ENCODE data around the gene KHDC1L. TPM values are rescaled to one million over a fixed set of nuclear protein-coding genes. Genes with fewer than 3 reads are reported as not detected.

KHDC1L gene
- total RNA-seq, 1 experiment from 2014 or later: 1.1 TPM

DNA sequence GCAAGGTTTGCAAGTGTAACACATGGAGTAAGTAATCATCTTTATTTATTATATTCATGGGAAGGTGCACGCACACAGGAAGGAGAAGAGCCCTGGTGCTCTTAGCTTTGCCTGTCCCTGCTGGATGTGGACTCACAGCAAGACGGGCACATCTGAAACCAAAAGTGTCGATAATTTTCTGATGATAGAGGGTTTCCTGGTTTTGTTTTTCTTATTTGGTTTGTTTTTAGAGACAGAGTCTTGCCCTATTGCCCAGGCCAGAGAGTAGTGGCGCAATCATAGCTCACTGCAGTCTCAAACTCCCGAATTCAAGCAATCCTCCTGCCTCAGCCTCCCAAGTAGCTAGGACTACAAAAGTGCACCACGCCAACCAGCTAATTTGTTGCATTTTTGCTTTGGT is 7.8 kb upstream of the KHDC1L start:
- Histone ChIP-seq H3K4me1 (replicated peaks; ENCODE audit: insufficient read depth) (peaks cover 4% of the 10 kb centered on the region; the same call in 1 of the 2 replicates), H2AFZ (no peak overlapping the region), H3K27ac (no peak overlapping the region), H3K27me3 (ENCODE audit: insufficient read depth, low read depth) (no peaks in the 10 kb centered on the region), H3K79me2 (ENCODE audit: low read depth) (no peaks in the 10 kb centered on the region), H3K9me3 (ENCODE audit: insufficient read depth, low read depth) (no peaks in the 10 kb centered on the region), H3K4me3 (no peak overlapping the region), H4K20me1 (ENCODE audit: insufficient read depth) (no peaks in the 10 kb centered on the region), H3K4me2 (no peak overlapping the region), H3K36me3 (ENCODE audit: low read depth) (no peaks in the 10 kb centered on the region), H3F3A (ENCODE audit: insufficient read depth, low read depth) (peaks cover 4% of the 10 kb centered on the region), H3K9me2 (ENCODE audit: insufficient read depth) (no peaks in the 10 kb centered on the region)
- CTCF ChIA-PET: no interaction called here
- no peak for DNase-seq
- no peak for TF ChIP-seq EZH2 (IDR thresholded peaks at IDR 0.05; ENCODE audit: low read depth)
- TF ChIP-seq, protein P1, sequence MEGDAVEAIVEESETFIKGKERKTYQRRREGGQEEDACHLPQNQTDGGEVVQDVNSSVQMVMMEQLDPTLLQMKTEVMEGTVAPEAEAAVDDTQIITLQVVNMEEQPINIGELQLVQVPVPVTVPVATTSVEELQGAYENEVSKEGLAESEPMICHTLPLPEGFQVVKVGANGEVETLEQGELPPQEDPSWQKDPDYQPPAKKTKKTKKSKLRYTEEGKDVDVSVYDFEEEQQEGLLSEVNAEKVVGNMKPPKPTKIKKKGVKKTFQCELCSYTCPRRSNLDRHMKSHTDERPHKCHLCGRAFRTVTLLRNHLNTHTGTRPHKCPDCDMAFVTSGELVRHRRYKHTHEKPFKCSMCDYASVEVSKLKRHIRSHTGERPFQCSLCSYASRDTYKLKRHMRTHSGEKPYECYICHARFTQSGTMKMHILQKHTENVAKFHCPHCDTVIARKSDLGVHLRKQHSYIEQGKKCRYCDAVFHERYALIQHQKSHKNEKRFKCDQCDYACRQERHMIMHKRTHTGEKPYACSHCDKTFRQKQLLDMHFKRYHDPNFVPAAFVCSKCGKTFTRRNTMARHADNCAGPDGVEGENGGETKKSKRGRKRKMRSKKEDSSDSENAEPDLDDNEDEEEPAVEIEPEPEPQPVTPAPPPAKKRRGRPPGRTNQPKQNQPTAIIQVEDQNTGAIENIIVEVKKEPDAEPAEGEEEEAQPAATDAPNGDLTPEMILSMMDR (conservative IDR thresholded peaks at IDR 0.05): no peak
- POLR2A ChIA-PET (ENCODE audit: unreplicated experiment): no interaction called here
- BruUV-seq (replicated peaks): no TSS peak
- intact Hi-C loops (cut with micrococcal nuclease; ENCODE audit: unreplicated experiment): no loop called here

DNA sequence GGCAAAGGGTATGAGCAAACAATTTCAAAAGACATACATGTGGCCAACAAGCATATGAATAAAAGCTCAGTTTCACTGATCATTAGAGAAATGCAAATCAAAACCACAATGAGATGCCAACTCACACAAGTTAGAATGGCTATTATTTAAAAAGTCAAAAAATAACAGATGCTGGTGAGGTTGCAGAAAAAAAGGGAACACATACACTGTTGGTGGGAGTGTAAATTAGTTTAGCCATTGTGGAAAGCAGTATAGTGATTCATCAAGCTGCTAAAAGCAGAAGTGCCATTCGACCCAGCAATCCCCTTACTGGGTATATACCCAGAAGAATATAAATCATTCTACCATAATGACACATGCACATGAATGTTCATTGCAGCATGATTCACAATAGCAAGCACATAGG is 6.7 kb upstream of the KHDC1L start:
- DNase-seq: no peak
- H3K36me3 ChIP-seq (ENCODE audit: low read depth): no peaks in the 10 kb centered on the region
- H4K20me1 ChIP-seq (ENCODE audit: insufficient read depth): no peaks in the 10 kb centered on the region
- H3F3A ChIP-seq (ENCODE audit: insufficient read depth, low read depth): peaks cover 4% of the 10 kb centered on the region
- no peaks in the 10 kb centered on the region for H3K9me2 ChIP-seq (ENCODE audit: insufficient read depth)
- H3K27ac ChIP-seq: no peak overlapping the region
- H3K27me3 ChIP-seq (ENCODE audit: insufficient read depth, low read depth): no peaks in the 10 kb centered on the region
- intact Hi-C loops (cut with micrococcal nuclease; ENCODE audit: unreplicated experiment): no loop called here
- no peaks in the 10 kb centered on the region for H3K9me3 ChIP-seq (ENCODE audit: insufficient read depth, low read depth)
- H2AFZ ChIP-seq: no peak overlapping the region
- H3K79me2 ChIP-seq (ENCODE audit: low read depth): no peaks in the 10 kb centered on the region
- H3K4me1 ChIP-seq (replicated peaks; ENCODE audit: insufficient read depth): peaks cover 4% of the 10 kb centered on the region; the same call in 1 of the 2 replicates
- H3K4me3 ChIP-seq: no peak overlapping the region
- TF ChIP-seq, protein P1 (conservative IDR thresholded peaks at IDR 0.05): no peak
- no TSS peak for BruUV-seq (replicated peaks)
- CTCF ChIA-PET: no interaction called here
- POLR2A ChIA-PET (ENCODE audit: unreplicated experiment): no interaction called here
- no peak overlapping the region for H3K4me2 ChIP-seq

DNA sequence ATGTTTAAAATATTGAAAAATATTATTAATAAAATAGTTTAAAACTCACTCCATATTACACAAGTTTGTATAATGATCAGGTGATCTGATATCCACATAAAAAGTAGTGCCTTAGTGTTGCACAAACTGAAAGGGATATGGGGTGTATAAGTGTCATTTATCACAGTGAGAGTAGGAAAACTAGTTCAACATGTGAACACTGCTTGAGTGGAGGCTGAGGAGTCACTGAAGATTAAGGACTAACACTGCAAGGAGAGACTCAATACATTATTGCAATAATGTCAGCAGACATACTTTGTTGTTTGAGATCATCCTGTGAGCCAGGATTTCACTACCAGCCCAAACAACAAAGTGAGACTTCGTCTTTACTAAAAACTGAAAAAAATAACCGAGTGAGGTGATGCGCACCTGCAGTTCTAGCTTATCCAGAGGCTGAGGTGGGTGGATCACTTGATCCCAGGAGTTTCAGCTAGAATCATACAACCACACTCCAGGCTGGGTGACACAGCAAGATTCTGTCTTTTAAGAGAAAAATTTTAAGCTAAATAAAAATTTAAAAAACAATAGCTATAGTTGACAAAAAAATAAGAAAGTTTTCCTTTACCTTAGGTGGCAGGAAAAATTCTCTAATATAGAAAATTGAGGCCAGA is 2.4 kb upstream of the KHDC1L start:
- Histone ChIP-seq H3K4me1 (replicated peaks; ENCODE audit: insufficient read depth) (no peaks in the 10 kb centered on the region), H3K79me2 (ENCODE audit: low read depth) (no peaks in the 10 kb centered on the region), H3F3A (ENCODE audit: insufficient read depth, low read depth) (no peaks in the 10 kb centered on the region), H3K9me3 (ENCODE audit: insufficient read depth, low read depth) (no peaks in the 10 kb centered on the region), H3K4me2 (no peak overlapping the region), H3K4me3 (no peak overlapping the region), H3K27me3 (ENCODE audit: insufficient read depth, low read depth) (no peaks in the 10 kb centered on the region), H3K36me3 (ENCODE audit: low read depth) (no peaks in the 10 kb centered on the region), H2AFZ (no peak overlapping the region), H4K20me1 (ENCODE audit: insufficient read depth) (no peaks in the 10 kb centered on the region), H3K9me2 (ENCODE audit: insufficient read depth) (no peaks in the 10 kb centered on the region), H3K27ac (no peak overlapping the region)
- ChIA-PET CTCF (no interaction called here), POLR2A (ENCODE audit: unreplicated experiment) (no interaction called here)
- no TSS peak for BruUV-seq (replicated peaks)
- DNase-seq: no peak
- intact Hi-C loops (cut with micrococcal nuclease; ENCODE audit: unreplicated experiment): no loop called here
- no peak for TF ChIP-seq EZH2 (IDR thresholded peaks at IDR 0.05; ENCODE audit: low read depth)
- TF ChIP-seq, protein P1 (conservative IDR thresholded peaks at IDR 0.05): no peak

All from PC-9 (cell line).